Medulla oblongata (tissue), 1 donor: ENCODE results near the gene TCL1A.
"Not testable (repeated sequence)": the region's sequence is repeated elsewhere in the genome, so short reads cannot be mapped to it uniquely, and the experiment has no call there.

Experiments
- DNase-seq: peaks from one replicate; pipeline ENCODE4 v3.0.0-alpha.2; 2015; ENCODE audit errors: extremely low spot score

The TCL1A gene

GRCh38 chr14:95713596-95714371 is at the start of gene TCL1A:
TSS of gene TCL1A (minus strand) at chr14:95714125. CDS start at chr14:95714066, 59 bp downstream.
- no peak for DNase-seq

- DNase-seq = not testable (repeated sequence)
Measured at GRCh38 chr14:95763032-95763431, 49.1 kb upstream of the TCL1A start.

- DNase-seq = no peak
Measured at GRCh38 chr14:95761436-95761835, 47.5 kb upstream of the TCL1A start.

- DNase-seq = no peak
Measured at GRCh38 chr14:95760596-95760995, 46.7 kb upstream of the TCL1A start.

GRCh38 chr14:95759941-95760340 is 46.0 kb upstream of the TCL1A start:
- no peak for DNase-seq

GRCh38 chr14:95758331-95758730 is 44.4 kb upstream of the TCL1A start:
- DNase-seq = no peak

- no peak for DNase-seq
Measured at GRCh38 chr14:95756751-95757150, 42.8 kb upstream of the TCL1A start.

- no peak for DNase-seq
Measured at GRCh38 chr14:95756127-95756526, 42.2 kb upstream of the TCL1A start.

GRCh38 chr14:95741781-95742180 is 27.9 kb upstream of the TCL1A start:
- no peak for DNase-seq

- no peak for DNase-seq
Measured at GRCh38 chr14:95741038-95741490, 27.1 kb upstream of the TCL1A start.

- no peak for DNase-seq
Measured at GRCh38 chr14:95739356-95739755, 25.4 kb upstream of the TCL1A start.

GRCh38 chr14:95733212-95733611 is 19.3 kb upstream of the TCL1A start:
- no peak for DNase-seq

GRCh38 chr14:95730126-95730525 is 16.2 kb upstream of the TCL1A start:
- DNase-seq = no peak

- DNase-seq = not testable (repeated sequence)
Measured at GRCh38 chr14:95729402-95730028, 15.6 kb upstream of the TCL1A start.

- DNase-seq = no peak
Measured at GRCh38 chr14:95727056-95727700, 13.3 kb upstream of the TCL1A start.

GRCh38 chr14:95725685-95726336 is 11.9 kb upstream of the TCL1A start:
- no peak for DNase-seq

GRCh38 chr14:95722525-95723190 is 8.7 kb upstream of the TCL1A start:
- DNase-seq = no peak

- no peak for DNase-seq
Measured at GRCh38 chr14:95712398-95712797, 1.5 kb downstream of the TCL1A start.

- DNase-seq = no peak
Measured at GRCh38 chr14:95711476-95712176, 2.3 kb downstream of the TCL1A start.

- DNase-seq = no peak
Measured at GRCh38 chr14:95710106-95710505, 3.8 kb downstream of the TCL1A start.

- no peak for DNase-seq
Measured at GRCh38 chr14:95707327-95707726, 6.6 kb downstream of the TCL1A start.
